HepG2 (cell line): ENCODE measurements around the gene ASB7. TPM values are rescaled to one million over a fixed set of nuclear protein-coding genes. Genes with fewer than 3 reads are reported as not detected.

ENCODE experiments used
- ATAC-seq: fragments of 200-7000 bp; cut with Tn5 transposase; 3 replicates; pipeline ENCODE4 v1.9.1; 2020; ENCODE audit warnings: mild to moderate bottlenecking, moderate library complexity
- BruUV-seq: library from RNA; stranded (reverse); fragments of 400-500 nt; replicated peaks from 2 replicates; lab custom pipeline; 2021; lab: Mats Ljungman, UMichigan
- CTCF ChIA-PET: fragments of 300-600 bp; formaldehyde crosslinking; extraction: SDS; loops from one replicate; lab custom pipeline; 2021; ENCODE audit warnings: low total read pairs, inconsistent platforms, low intra/inter-chr PET ratio; lab: Yijun Ruan, JAX
- POLR2A ChIA-PET: fragments of 350-600 bp; sonication (Branson Sonifier 250); formaldehyde crosslinking; loops from one replicate; lab custom pipeline; 2020; ENCODE audit warnings: antibody characterized with exemption, inconsistent platforms; lab: Yijun Ruan, JAX
- DNase-seq: peaks from one replicate; pipeline ENCODE4 v3.0.0-alpha.2; 2015; ENCODE audit warnings: low spot score
- FAIRE-seq: peaks from 3 replicates; lab custom pipeline; 2011; peaks lifted over from hg19 to GRCh38; lab: Jason Lieb, UNC
- H2AFZ ChIP-seq: one replicate; pipeline ENCODE4 v1.6.1; 2011; ENCODE audit warnings: low read length, inconsistent platforms
- H3K27ac ChIP-seq: fragments of 300-600 bp; 3 replicates; pipeline ENCODE4 v1.8.0; 2011; ENCODE audit warnings: mixed run types, mild to moderate bottlenecking, mixed read lengths, low read length, inconsistent platforms; ENCODE audit not compliant: insufficient read depth; ENCODE audit errors: extremely low read length
- H3K27me3 ChIP-seq, 2 experiments: fragments of 200-600 bp in 1 of 2; 2 replicates in 1 of 2; 3 replicates in 1 of 2; pipeline versions ENCODE4 v1.6.0 to v1.8.0; 2011; ENCODE audit warnings: low read length in 2 of 2, mild to moderate bottlenecking in 2 of 2, moderate library complexity in 2 of 2, inconsistent platforms in 1 of 2; ENCODE audit not compliant: insufficient read depth in 2 of 2, control insufficient read depth in 1 of 2
- H3K36me3 ChIP-seq, 2 experiments: fragments of 200-600 bp in 1 of 2; replicated peaks in 1 of 2; 2 replicates in 1 of 2; 3 replicates in 1 of 2; pipeline versions ENCODE4 v1.5.1 to v1.8.0; 2011; ENCODE audit warnings: low read length in 2 of 2, inconsistent platforms in 1 of 2; ENCODE audit not compliant: insufficient read depth in 2 of 2, control insufficient read depth in 1 of 2
- H3K4me1 ChIP-seq: 2 replicates; pipeline ENCODE4 v1.5.1; 2012; ENCODE audit warnings: low read length, inconsistent platforms; ENCODE audit not compliant: insufficient read depth
- H3K4me2 ChIP-seq: 2 replicates; pipeline ENCODE4 v1.6.0; 2011; ENCODE audit warnings: low read depth, low read length, inconsistent platforms
- H3K4me3 ChIP-seq, 3 experiments: fragments of 200-600 bp in 1 of 3; sonication (generic), shearing (Covaris generic) in 1 of 3; replicated peaks in 1 of 3; 2 replicates each; pipeline ENCODE4 v1.5.1; 2011 to 2016; ENCODE audit warnings: low read length in 3 of 3, inconsistent platforms in 2 of 3, low read depth in 2 of 3, mild to moderate bottlenecking in 2 of 3, control low read depth in 1 of 3, mixed read lengths in 1 of 3; ENCODE audit not compliant: insufficient read depth in 1 of 3
- H3K79me2 ChIP-seq: one replicate; pipeline ENCODE4 v1.6.1; 2011; ENCODE audit warnings: low read length, inconsistent platforms; ENCODE audit not compliant: insufficient read depth
- H3K9ac ChIP-seq: 2 replicates; pipeline ENCODE4 v1.6.0; 2011; ENCODE audit warnings: mild to moderate bottlenecking, low read depth, low read length, inconsistent platforms; ENCODE audit not compliant: insufficient read depth
- H3K9me3 ChIP-seq: 2 replicates; pipeline ENCODE4 v1.5.1; 2012; ENCODE audit warnings: mild to moderate bottlenecking, low read length
- H4K20me1 ChIP-seq: 2 replicates; pipeline ENCODE4 v1.6.0; 2011; ENCODE audit warnings: inconsistent platforms, mild to moderate bottlenecking, low read length, moderate library complexity; ENCODE audit not compliant: insufficient read depth
- ARID2 ChIP-seq: sonication (generic); formaldehyde crosslinking; IDR thresholded peaks from 2 replicates; pipeline ENCODE4 v1.8.1; 2022; ENCODE audit warnings: mild to moderate bottlenecking, missing genetic modification reagents, borderline replicate concordance
- ATRX ChIP-seq: sonication (generic); formaldehyde crosslinking; IDR thresholded peaks from 2 replicates; pipeline ENCODE4 v1.4.0; 2020; ENCODE audit warnings: missing genetic modification reagents, borderline replicate concordance
- HNF1B ChIP-seq: sonication (generic); formaldehyde crosslinking; IDR thresholded peaks from 2 replicates; pipeline ENCODE4 v1.5.1; 2020; ENCODE audit warnings: mild to moderate bottlenecking, moderate library complexity, missing genetic modification reagents
- HOXA5 ChIP-seq: sonication (generic); formaldehyde crosslinking; IDR thresholded peaks from 2 replicates; pipeline ENCODE4 v1.4.0; 2020; ENCODE audit warnings: missing genetic modification reagents
- KAT7 ChIP-seq: IDR thresholded peaks from 2 replicates; pipeline ENCODE4 v1.6.1; 2018; ENCODE audit warnings: borderline replicate concordance, missing compliant biosample characterization
- MEF2D ChIP-seq: sonication (generic); formaldehyde crosslinking; IDR thresholded peaks from 2 replicates; pipeline ENCODE4 v1.5.1; 2020; ENCODE audit warnings: mild to moderate bottlenecking, missing genetic modification reagents
- MLLT10 ChIP-seq: sonication (generic); formaldehyde crosslinking; IDR thresholded peaks from 2 replicates; pipeline ENCODE4 v1.4.0; 2020; ENCODE audit warnings: missing genetic modification reagents
- PHB2 ChIP-seq: fragments of 450-650 bp; IDR thresholded peaks from 2 replicates; pipeline ENCODE4 v1.6.1; 2018; ENCODE audit not compliant: partially characterized antibody
- SMARCC2 ChIP-seq: fragments of 450-650 bp; IDR thresholded peaks from 2 replicates; pipeline ENCODE4 v1.6.1; 2017; ENCODE audit warnings: antibody characterized with exemption, mild to moderate bottlenecking
- SNAPC2 ChIP-seq: sonication (generic); formaldehyde crosslinking; IDR thresholded peaks from 2 replicates; pipeline ENCODE4 v1.8.1; 2022; ENCODE audit warnings: mild to moderate bottlenecking, missing genetic modification reagents
- YEATS4 ChIP-seq: sonication (generic); formaldehyde crosslinking; IDR thresholded peaks from 2 replicates; pipeline ENCODE4 v1.4.0; 2020; ENCODE audit warnings: missing genetic modification reagents, borderline replicate concordance
- ZBTB25 ChIP-seq: IDR thresholded peaks from 2 replicates; pipeline ENCODE4 v1.6.1; 2018; ENCODE audit warnings: missing genetic modification reagents
- ZNF350 ChIP-seq: sonication (generic); formaldehyde crosslinking; IDR thresholded peaks from 2 replicates; pipeline ENCODE4 v1.4.0; 2020; ENCODE audit warnings: mild to moderate bottlenecking, low read depth, missing genetic modification reagents, borderline replicate concordance
- ZNF557 ChIP-seq: sonication (generic); formaldehyde crosslinking; IDR thresholded peaks from 2 replicates; pipeline ENCODE4 v1.4.0; 2020; ENCODE audit warnings: missing genetic modification reagents
- ZNF710 ChIP-seq: sonication (generic); formaldehyde crosslinking; IDR thresholded peaks from 2 replicates; pipeline ENCODE4 v1.5.0; 2020; ENCODE audit warnings: mild to moderate bottlenecking, missing genetic modification reagents, borderline replicate concordance
- WGBS: methylation state at CpG from one replicate; pipeline ENCODE4 v1.1.6; 2017; ENCODE audit warnings: low lambda C conversion rate; 5-methylcytosine and 5-hydroxymethylcytosine counted together
- in situ Hi-C: cut with HindIII; loops from 2 replicates; pipeline ENCODE4 v1.10.0; 2017; ENCODE audit warnings: low pct_unique_long_range_greater_than_20kb; ENCODE audit not compliant: extremely low pct_ligation_motif_present
- intact Hi-C: fragments of 100-400 bp; cut with micrococcal nuclease; formaldehyde crosslinking; loops from one replicate; pipeline ENCODE4 v1.10.0; 2022; ENCODE audit not compliant: unreplicated experiment
- polyA plus RNA-seq, 8 experiments: library from polyadenylated mRNA; depleted of rRNA in 3 of 8; stranded (reverse) in 7 of 8; unstranded in 1 of 8; fragments of >200 nt; fragmentation: Illumina TruSeq in 4 of 8; extraction: Trizol in 4 of 8; gene quantifications; 2 replicates each; pipeline versions ENCODE4 v1.2.1 to v1.2.3, GENCODE V29; 2011 to 2016; ENCODE audit warnings: low read depth in 4 of 8, missing spikeins in 1 of 8, mixed read lengths in 1 of 8; ENCODE audit not compliant: insufficient read depth in 1 of 8
- total RNA-seq, 5 experiments: library from RNA; depleted of rRNA; stranded (reverse); fragments of >200 nt; fragmentation: Illumina TruSeq; extraction: Trizol; gene quantifications; 2 replicates each; pipeline ENCODE4 v1.2.3, GENCODE V29; 2016; ENCODE audit warnings: low read depth in 1 of 5
- TF ChIP-seq, protein P1 (sequence below): sonication (generic); formaldehyde crosslinking; IDR thresholded peaks from 2 replicates; pipeline ENCODE4 v1.5.0; 2020; ENCODE audit warnings: missing genetic modification reagents

Gene ASB7
- total and polyA plus RNA-seq, 2 of the 13 experiments (the other 11 are each of a cell fraction or from before 2014, with no cell fraction given), result 7.7 to 12.1 TPM

DNA sequence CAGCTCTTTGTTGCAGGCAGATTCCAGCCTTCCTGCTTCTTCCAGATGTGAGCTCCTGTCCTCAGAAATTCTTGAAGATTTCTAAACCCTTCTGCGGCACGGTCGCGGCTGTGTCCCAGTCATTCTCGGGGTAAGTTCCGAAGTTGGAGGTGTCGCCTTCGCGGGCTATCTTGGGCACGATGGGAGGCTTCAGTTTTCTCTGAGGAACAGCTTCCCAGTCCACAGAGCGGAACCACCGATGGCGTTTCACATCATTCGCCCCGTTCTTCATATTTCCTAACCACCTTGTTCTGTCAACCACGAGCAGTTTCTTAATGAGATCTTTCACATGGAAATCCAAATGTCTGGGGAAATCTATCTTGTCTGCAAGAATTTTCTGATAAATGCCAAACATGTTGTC, 48.9 kb upstream of the ASB7 start:
- ATAC-seq (no peak), DNase-seq (no peak), FAIRE-seq (no peak)
- no TSS peak for BruUV-seq
- H3K9me3 ChIP-seq, result peaks cover 11% of the 10 kb centered on the region; the same call in 1 of the 2 replicates
- H3K27ac ChIP-seq, result no peak overlapping the region
- in situ Hi-C loops, result no loop called here
- no peak overlapping the region for H3K9ac ChIP-seq
- H3K79me2 ChIP-seq, result no peaks in the 10 kb centered on the region
- POLR2A ChIA-PET, result no interaction called here
- no peak overlapping the region for H3K4me3 ChIP-seq
- H2AFZ ChIP-seq, result no peak overlapping the region
- H3K36me3 ChIP-seq, result no peaks in the 10 kb centered on the region
- no peaks in the 10 kb centered on the region for H3K27me3 ChIP-seq
- no peaks in the 10 kb centered on the region for H3K4me1 ChIP-seq
- no peaks in the 10 kb centered on the region for H4K20me1 ChIP-seq
- H3K4me2 ChIP-seq, result no peak overlapping the region
- TF ChIP-seq MEF2D (CRISPR knock-in tag), result no peak
- no peak for TF ChIP-seq ARID2
- TF ChIP-seq PHB2, result no peak
- TF ChIP-seq KAT7, result no peak
- TF ChIP-seq, protein P1, sequence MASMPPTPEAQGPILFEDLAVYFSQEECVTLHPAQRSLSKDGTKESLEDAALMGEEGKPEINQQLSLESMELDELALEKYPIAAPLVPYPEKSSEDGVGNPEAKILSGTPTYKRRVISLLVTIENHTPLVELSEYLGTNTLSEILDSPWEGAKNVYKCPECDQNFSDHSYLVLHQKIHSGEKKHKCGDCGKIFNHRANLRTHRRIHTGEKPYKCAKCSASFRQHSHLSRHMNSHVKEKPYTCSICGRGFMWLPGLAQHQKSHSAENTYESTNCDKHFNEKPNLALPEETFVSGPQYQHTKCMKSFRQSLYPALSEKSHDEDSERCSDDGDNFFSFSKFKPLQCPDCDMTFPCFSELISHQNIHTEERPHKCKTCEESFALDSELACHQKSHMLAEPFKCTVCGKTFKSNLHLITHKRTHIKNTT, result no peak
- TF ChIP-seq MLLT10, result no peak
- no peak for TF ChIP-seq YEATS4 (CRISPR knock-in tag)
- TF ChIP-seq ATRX, result no peak
- TF ChIP-seq ZBTB25 (CRISPR knock-in tag), result no peak
- no peak for TF ChIP-seq HOXA5 (CRISPR knock-in tag)
- TF ChIP-seq ZNF710 (CRISPR knock-in tag), result no peak
- TF ChIP-seq SNAPC2 (CRISPR knock-in tag), result no peak
- TF ChIP-seq ZNF350, result no peak
- TF ChIP-seq HNF1B (CRISPR knock-in tag), result no peak
- no peak for TF ChIP-seq SMARCC2
- TF ChIP-seq ZNF557, result no peak
- TF ChIP-seq, all 625 proteins: peak for 0
- CTCF ChIA-PET, result no interaction called here
- intact Hi-C loops, result no loop called here
- 91% methylated on average over 16 of the region's 16 CpGs for WGBS
